ENCODE results near the gene CLTB. TPM values are rescaled to one million over a fixed set of nuclear protein-coding genes. Genes with fewer than 3 reads are reported as not detected.

The CLTB gene
- total and polyA plus RNA-seq, 2 of the 4 experiments (the other 2 are of a cell fraction), result 87.6 to 99.9 TPM

- Histone ChIP-seq H3K9me3 (ENCODE audit: control insufficient read depth, insufficient read depth, low read length) (no peaks in the 10 kb centered on the region), H3K56ac (ENCODE audit: extremely low read depth, insufficient read depth, low read length) (no peak overlapping the region), H3K4me3 (ENCODE audit: insufficient read depth, low read depth, low read length) (no peak overlapping the region), H2AFZ (replicated peaks; ENCODE audit: low read length, poor library complexity) (no peak overlapping the region), H3K4me2 (ENCODE audit: low read depth, low read length) (no peak overlapping the region), H2AK5ac (ENCODE audit: low read depth, low read length) (no peak overlapping the region), H4K5ac (ENCODE audit: low read depth, low read length) (no peak overlapping the region), H3K4ac (ENCODE audit: low read depth, low read length) (no peak overlapping the region), H3K23ac (ENCODE audit: low read depth, low read length) (no peak overlapping the region), H3K36me3 (ENCODE audit: control insufficient read depth, insufficient read depth, low read length) (peaks cover 38% of the 10 kb centered on the region), H3K4me1 (ENCODE audit: control insufficient read depth, insufficient read depth, low read length) (no peaks in the 10 kb centered on the region), H2BK120ac (ENCODE audit: low read depth, low read length) (no peak overlapping the region), H2BK20ac (ENCODE audit: low read depth, low read length) (no peak overlapping the region), H3K14ac (replicated peaks; ENCODE audit: low read depth, low read length) (no peak overlapping the region), H2BK15ac (ENCODE audit: low read depth, low read length) (no peak overlapping the region), H3K27me3 (ENCODE audit: control insufficient read depth, insufficient read depth, low read length) (no peaks in the 10 kb centered on the region), H3K18ac (ENCODE audit: low read depth, low read length) (no peak overlapping the region), H4K8ac (ENCODE audit: low read depth in 2 of 2, low read length in 2 of 2) (no peak overlapping the region), H2AK9ac (replicated peaks; ENCODE audit: low read depth, low read length, poor library complexity) (no peak overlapping the region), H4K91ac (ENCODE audit: insufficient read depth, low read depth, low read length) (no peak overlapping the region), H3K9ac (ENCODE audit: low read depth, low read length) (no peak overlapping the region), H4K20me1 (ENCODE audit: insufficient read depth, low read length) (peaks cover 3% of the 10 kb centered on the region; the same call in 1 of the 2 replicates), H3K79me1 (ENCODE audit: low read depth in 1 of 2, low read length in 2 of 2) (peaks cover 11 to 32% of the 10 kb centered on the region in 2 experiments; a peak in 3 of 4 replicates), H2BK5ac (ENCODE audit: low read depth, low read length, poor library complexity, severe bottlenecking) (no peak overlapping the region), H3K9me1 (ENCODE audit: insufficient read depth, low read length) (no peaks in the 10 kb centered on the region; the same call in 1 of the 2 replicates), H3K27ac (ENCODE audit: insufficient read depth, low read length) (no peak overlapping the region)
- ATAC-seq (ENCODE audit: low read depth), result no peak
- in situ Hi-C loops (cut with MboI; ENCODE audit: low sequenced_read_pairs), result no loop called here
- POLR2A ChIA-PET (ENCODE audit: unreplicated experiment), result no interaction called here
- CTCF ChIA-PET, result no interaction called here
- no peak for TF ChIP-seq RFX5 (IDR thresholded peaks at IDR 0.05; ENCODE audit: low read depth, low read length)
- no peak for TF ChIP-seq CHD1 (IDR thresholded peaks at IDR 0.05; ENCODE audit: low read depth, low read length)
- TF ChIP-seq RCOR1 (IDR thresholded peaks at IDR 0.05; ENCODE audit: insufficient replicate concordance, low read length), result no peak
- TF ChIP-seq CTCF (conservative IDR thresholded peaks at IDR 0.05; ENCODE audit: low read depth, low read length), result no peak
- TF ChIP-seq MAFK (IDR thresholded peaks at IDR 0.05; ENCODE audit: low read depth, low read length), result no peak
- no peak for TF ChIP-seq NFE2L2 (IDR thresholded peaks at IDR 0.05; ENCODE audit: low read depth, low read length)
- TF ChIP-seq MAZ (IDR thresholded peaks at IDR 0.05; ENCODE audit: borderline replicate concordance, low read depth, low read length), result no peak
- TF ChIP-seq FOS (IDR thresholded peaks at IDR 0.05; ENCODE audit: low read depth, low read length), result no peak
- no peak for TF ChIP-seq USF2 (IDR thresholded peaks at IDR 0.05; ENCODE audit: low read depth, low read length)
- no peak for TF ChIP-seq ELK1 (IDR thresholded peaks at IDR 0.05; ENCODE audit: borderline replicate concordance, low read depth, low read length)
- TF ChIP-seq BHLHE40 (IDR thresholded peaks at IDR 0.05; ENCODE audit: low read depth, low read length), result no peak
- no peak for TF ChIP-seq MXI1 (IDR thresholded peaks at IDR 0.05; ENCODE audit: borderline replicate concordance, low read depth, low read length)
- TF ChIP-seq RAD21 (IDR thresholded peaks at IDR 0.05; ENCODE audit: low read length), result no peak
- no peak for TF ChIP-seq POLR2A (IDR thresholded peaks at IDR 0.05; ENCODE audit: low read depth, low read length)
- TF ChIP-seq CEBPB (IDR thresholded peaks at IDR 0.05; ENCODE audit: low read depth, low read length), result no peak
- no peak for TF ChIP-seq SMC3 (IDR thresholded peaks at IDR 0.05; ENCODE audit: low read depth, low read length)
- no peak for DNase-seq
- 60% methylated on average over 1 of the region's 9 CpGs; no CpG with 5 or more reads in 1 of the 2 experiments for WGBS, 2 experiments (ENCODE audit: extremely low coverage in 2 of 2, insufficient read length in 1 of 2)
- BruUV-seq (replicated peaks), result no TSS peak
- intact Hi-C loops (cut with micrococcal nuclease), result no loop called here
- dilution Hi-C loops (cut with HindIII; ENCODE audit: low sequenced_read_pairs, unreplicated experiment), result no loop called here
These were observed 32.4 kb downstream of the CLTB start for GRCh38 chr5:176383961-176384360.

Measured in IMR-90 (cell line).